HEK293T (cell line): ENCODE data around the gene TRDMT1.

Experiments
- CTCF ChIA-PET: fragments of 350-600 bp; formaldehyde crosslinking; extraction: SDS; loops from one replicate; lab custom pipeline; 2021; ENCODE audit warnings: antibody characterized with exemption, inconsistent platforms; lab: Yijun Ruan, JAX
- POLR2A ChIA-PET: fragments of 350-600 bp; formaldehyde crosslinking; extraction: SDS; loops from one replicate; lab custom pipeline; 2020; ENCODE audit warnings: antibody characterized with exemption, inconsistent platforms; lab: Yijun Ruan, JAX
- DNase-seq: peaks from one replicate; pipeline ENCODE4 v3.0.0; 2012; ENCODE audit warnings: mixed read lengths; ENCODE audit errors: extremely low spot score
- ARNT ChIP-seq: fragments of 450-650 bp; IDR thresholded peaks from 2 replicates; pipeline ENCODE4 v1.6.1; 2017; ENCODE audit warnings: mild to moderate bottlenecking
- BHLHE40 ChIP-seq: fragments of 450-650 bp; IDR thresholded peaks from 2 replicates; pipeline ENCODE4 v1.6.1; 2016; ENCODE audit warnings: mild to moderate bottlenecking, moderate library complexity, borderline replicate concordance
- CTBP1 ChIP-seq: fragments of 450-650 bp; IDR thresholded peaks from 2 replicates; pipeline ENCODE4 v1.6.1; 2016; ENCODE audit warnings: borderline replicate concordance
- ELF4 ChIP-seq: fragments of 450-650 bp; IDR thresholded peaks from 2 replicates; pipeline ENCODE4 v1.6.1; 2017; ENCODE audit warnings: antibody characterized with exemption
- FOXA1 ChIP-seq: fragments of 450-650 bp; IDR thresholded peaks from 2 replicates; pipeline ENCODE4 v1.6.1; 2016; ENCODE audit warnings: mild to moderate bottlenecking
- FOXK2 ChIP-seq: fragments of 450-650 bp; IDR thresholded peaks from 2 replicates; pipeline ENCODE4 v1.6.1; 2016; ENCODE audit warnings: mild to moderate bottlenecking
- FOXM1 ChIP-seq: fragments of 450-650 bp; IDR thresholded peaks from 2 replicates; pipeline ENCODE4 v1.6.1; 2017; ENCODE audit warnings: mild to moderate bottlenecking, borderline replicate concordance
- HDGF ChIP-seq: fragments of 450-650 bp; IDR thresholded peaks from 2 replicates; pipeline ENCODE4 v1.6.1; 2017; ENCODE audit warnings: antibody characterized with exemption, borderline replicate concordance
- L3MBTL2 ChIP-seq: fragments of 450-650 bp; conservative IDR thresholded peaks from 2 replicates; pipeline ENCODE4 v1.6.1; 2016; ENCODE audit warnings: mild to moderate bottlenecking
- LEF1 ChIP-seq: fragments of 450-650 bp; IDR thresholded peaks from 2 replicates; pipeline ENCODE4 v1.6.1; 2017; ENCODE audit warnings: mild to moderate bottlenecking, borderline replicate concordance
- NFRKB ChIP-seq: fragments of 450-650 bp; IDR thresholded peaks from 2 replicates; pipeline ENCODE4 v1.6.1; 2016; ENCODE audit warnings: mild to moderate bottlenecking, moderate library complexity
- SP1 ChIP-seq: fragments of 450-650 bp; IDR thresholded peaks from 2 replicates; pipeline ENCODE4 v1.6.1; 2017
- SUZ12 ChIP-seq: fragments of 450-650 bp; IDR thresholded peaks from 2 replicates; pipeline ENCODE4 v1.6.1; 2016; ENCODE audit warnings: mild to moderate bottlenecking
- TARDBP ChIP-seq: fragments of 450-650 bp; IDR thresholded peaks from 2 replicates; pipeline ENCODE4 v1.6.1; 2016
- ZNF384 ChIP-seq: fragments of 450-650 bp; IDR thresholded peaks from 2 replicates; pipeline ENCODE4 v1.6.1; 2016
- TF ChIP-seq, protein P1 (sequence below): fragments of 450-650 bp; IDR thresholded peaks from 2 replicates; pipeline ENCODE4 v1.6.1; 2016

The TRDMT1 gene

GRCh38 chr10:17162828-17163227 is 38.6 kb downstream of the TRDMT1 start:
- TF ChIP-seq FOXM1 = no peak
- TF ChIP-seq CTBP1 = no peak
- no peak for TF ChIP-seq L3MBTL2
- no peak for TF ChIP-seq NFRKB
- no peak for TF ChIP-seq SUZ12
- no peak for TF ChIP-seq ARNT
- TF ChIP-seq, protein P1, sequence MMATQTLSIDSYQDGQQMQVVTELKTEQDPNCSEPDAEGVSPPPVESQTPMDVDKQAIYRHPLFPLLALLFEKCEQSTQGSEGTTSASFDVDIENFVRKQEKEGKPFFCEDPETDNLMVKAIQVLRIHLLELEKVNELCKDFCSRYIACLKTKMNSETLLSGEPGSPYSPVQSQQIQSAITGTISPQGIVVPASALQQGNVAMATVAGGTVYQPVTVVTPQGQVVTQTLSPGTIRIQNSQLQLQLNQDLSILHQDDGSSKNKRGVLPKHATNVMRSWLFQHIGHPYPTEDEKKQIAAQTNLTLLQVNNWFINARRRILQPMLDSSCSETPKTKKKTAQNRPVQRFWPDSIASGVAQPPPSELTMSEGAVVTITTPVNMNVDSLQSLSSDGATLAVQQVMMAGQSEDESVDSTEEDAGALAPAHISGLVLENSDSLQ = no peak
- TF ChIP-seq HDGF = no peak
- no peak for TF ChIP-seq BHLHE40
- TF ChIP-seq ELF4 = no peak
- CTCF ChIA-PET = no interaction called here
- POLR2A ChIA-PET = interaction anchor here (1.5 kb wide), 1 partner anchor 67 kb away, joined by 3 read pairs; no protein-coding TSS in a partner anchor
- DNase-seq = no peak

DNA sequence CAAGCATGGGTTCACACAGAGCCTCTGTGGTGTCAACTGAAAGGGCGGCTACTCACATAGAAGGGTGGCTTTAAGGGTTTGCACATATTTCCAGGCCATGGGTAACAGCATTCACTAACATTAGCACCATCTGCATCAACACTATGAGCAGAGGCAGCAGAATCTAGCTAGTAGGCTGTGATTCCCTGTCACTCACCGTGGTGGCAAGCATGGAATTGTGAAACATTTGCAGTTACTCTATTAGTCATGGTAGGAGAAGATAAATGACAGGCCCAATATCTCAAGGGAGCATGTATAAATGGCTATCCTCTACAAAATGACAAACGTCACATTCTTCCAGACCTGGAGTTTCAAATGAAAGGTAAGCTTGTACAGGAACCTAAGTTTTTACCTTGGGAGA is 39.7 kb downstream of the TRDMT1 start:
- ChIA-PET CTCF (no interaction called here), POLR2A (interaction anchor here (1.5 kb wide), 1 partner anchor 68 kb away, joined by 3 read pairs; no protein-coding TSS in a partner anchor)
- no peak for DNase-seq
- TF ChIP-seq TARDBP (no peak), SUZ12 (no peak), ELF4 (no peak), LEF1 (no peak), NFRKB (no peak), L3MBTL2 (no peak), FOXA1 (no peak), SP1 (no peak), BHLHE40 (no peak), ARNT (no peak), ZNF384 (no peak), FOXM1 (no peak), FOXK2 (no peak), CTBP1 (no peak), HDGF (no peak)
- TF ChIP-seq, protein P1 = no peak

DNA sequence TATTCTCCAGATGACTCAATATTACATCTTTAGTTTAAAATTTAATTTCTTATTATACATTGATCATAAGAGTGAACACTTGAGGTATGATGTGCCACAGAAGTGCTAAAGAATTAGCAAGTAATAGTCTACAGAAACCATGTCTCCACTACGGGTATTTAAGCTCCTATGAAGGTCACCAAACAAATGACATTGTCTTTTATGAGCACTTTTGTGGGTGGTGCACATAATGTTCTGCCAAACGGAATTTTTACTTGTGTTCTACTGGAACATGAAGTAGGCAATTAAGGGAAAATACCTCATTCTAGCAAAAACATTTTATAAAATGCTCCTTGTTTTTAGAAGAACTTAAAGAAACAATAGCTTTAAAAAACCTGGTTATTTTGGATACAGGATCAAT is 44.4 kb downstream of the TRDMT1 start:
- POLR2A ChIA-PET = interaction anchor here (1.6 kb wide), 1 partner anchor 44 kb away, joined by 3 read pairs; the partner anchor contains the start of gene TRDMT1
- TF ChIP-seq NFRKB (no peak), LEF1 (no peak), TARDBP (no peak), CTBP1 (no peak), FOXM1 (no peak), ARNT (no peak), BHLHE40 (no peak), ELF4 (no peak), HDGF (no peak), FOXK2 (no peak), FOXA1 (no peak), SP1 (no peak), ZNF384 (no peak), L3MBTL2 (no peak)
- TF ChIP-seq, protein P1 = no peak
- CTCF ChIA-PET = no interaction called here

DNA sequence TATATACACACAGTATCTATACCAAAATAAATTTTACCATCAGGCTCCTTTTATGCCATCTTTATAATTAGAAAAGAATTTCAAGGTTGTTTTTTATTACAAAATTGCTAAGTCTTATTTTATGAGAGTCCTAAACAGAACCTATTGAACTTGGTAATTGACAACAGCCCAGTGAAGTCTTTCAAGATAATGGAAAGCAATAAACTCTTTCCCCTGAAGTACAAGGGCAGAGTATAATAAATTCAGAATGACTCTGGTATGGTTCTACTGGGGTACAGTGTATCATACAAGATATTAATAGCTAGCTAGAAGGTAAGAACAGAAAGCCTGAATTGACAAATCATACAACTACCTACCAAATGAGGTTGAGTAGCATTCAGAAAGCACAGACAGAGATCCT is 45.6 kb downstream of the TRDMT1 start:
- ChIA-PET POLR2A (no interaction called here), CTCF (no interaction called here)
- no peak for DNase-seq
- TF ChIP-seq TARDBP = no peak
- no peak for TF ChIP-seq LEF1

More for the DNA sequence above, 44.4 kb downstream of the TRDMT1 start:
- DNase-seq = no peak

DNA sequence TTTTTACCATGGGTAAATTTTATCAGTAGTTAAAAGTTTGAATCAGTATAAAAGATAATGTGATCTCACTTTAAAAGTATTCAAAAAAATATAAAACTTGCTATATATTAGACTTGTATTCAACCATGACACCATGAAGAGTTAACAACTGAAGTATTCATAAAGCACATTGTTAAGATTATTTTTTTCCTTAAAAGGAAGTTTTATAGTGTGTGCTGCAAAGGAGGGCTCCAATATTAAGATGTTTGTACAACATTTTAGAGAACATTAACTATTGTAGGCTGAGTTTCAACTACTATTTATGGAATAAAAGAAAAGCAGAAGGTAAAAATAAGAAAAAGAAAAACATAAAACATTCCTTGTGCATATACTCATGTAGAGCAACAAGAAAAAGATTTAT is 47.4 kb downstream of the TRDMT1 start:
- no peak for DNase-seq
- ChIA-PET CTCF (no interaction called here), POLR2A (no interaction called here)
- TF ChIP-seq ZNF384 = no peak
- TF ChIP-seq SP1 = no peak
- TF ChIP-seq CTBP1 = no peak
- no peak for TF ChIP-seq ARNT
- TF ChIP-seq NFRKB = no peak
- no peak for TF ChIP-seq FOXM1
- TF ChIP-seq BHLHE40 = no peak
- no peak for TF ChIP-seq HDGF
- TF ChIP-seq TARDBP = no peak
- TF ChIP-seq ELF4 = no peak
- TF ChIP-seq SUZ12 = no peak
- TF ChIP-seq FOXA1 = no peak
- no peak for TF ChIP-seq L3MBTL2
- no peak for TF ChIP-seq FOXK2
- TF ChIP-seq LEF1 = no peak

- DNase-seq = no peak
- ChIA-PET POLR2A (no interaction called here), CTCF (no interaction called here)
- TF ChIP-seq ARNT (no peak), TARDBP (no peak), BHLHE40 (no peak), L3MBTL2 (no peak)
Observed at GRCh38 chr10:17153321-17153720, 48.2 kb downstream of the TRDMT1 start.
